PC-9 (cell line): ENCODE data around the gene SMOC2. TPM values are rescaled to one million over a fixed set of nuclear protein-coding genes. Genes with fewer than 3 reads are reported as not detected.

Source experiments
- BruUV-seq: library from RNA; stranded (reverse); fragments of 400-500 nt; replicated peaks from 2 replicates; lab custom pipeline; 2021; lab: Mats Ljungman, UMichigan
- CTCF ChIA-PET: fragments of 300-600 bp; sonication (Branson Sonifier 250); formaldehyde crosslinking; loops from one replicate; lab custom pipeline; 2022; ENCODE audit warnings: antibody characterized with exemption; lab: Charles Lee
- POLR2A ChIA-PET: fragments of 300-600 bp; sonication (Branson Sonifier 250); formaldehyde crosslinking; loops from one replicate; lab custom pipeline; 2022; ENCODE audit warnings: antibody characterized with exemption; ENCODE audit not compliant: unreplicated experiment; lab: Charles Lee
- DNase-seq, 2 experiments: peaks; one replicate each; pipeline versions ENCODE4 v3.0.0 to v3.0.0-alpha.2; 2015 to 2022; ENCODE audit warnings: mixed read lengths in 1 of 2
- H2AFZ ChIP-seq: fragments of 200-600 bp; sonication (generic); 2 replicates; pipeline ENCODE4 v1.8.1; 2017; ENCODE audit warnings: antibody characterized with exemption
- H3F3A ChIP-seq: fragments of 200-600 bp; sonication (generic); 2 replicates; pipeline ENCODE4 v1.8.1; 2017; ENCODE audit warnings: antibody characterized with exemption, mild to moderate bottlenecking, low read depth; ENCODE audit not compliant: insufficient read depth
- H3K27ac ChIP-seq: fragments of 200-600 bp; sonication (generic); 2 replicates; pipeline ENCODE4 v1.6.1; 2016; ENCODE audit warnings: mixed run types
- H3K27me3 ChIP-seq: fragments of 200-600 bp; sonication (generic); 2 replicates; pipeline ENCODE4 v1.6.1; 2016; ENCODE audit warnings: low read depth, mixed run types; ENCODE audit not compliant: insufficient read depth
- H3K36me3 ChIP-seq: fragments of 200-600 bp; sonication (generic); 2 replicates; pipeline ENCODE4 v1.6.1; 2016; ENCODE audit warnings: low read depth, mixed run types
- H3K4me1 ChIP-seq: fragments of 200-600 bp; sonication (generic); replicated peaks from 2 replicates; pipeline ENCODE4 v1.6.1; 2016; ENCODE audit warnings: mixed run types; ENCODE audit not compliant: insufficient read depth
- H3K4me2 ChIP-seq: fragments of 200-600 bp; sonication (generic); 2 replicates; pipeline ENCODE4 v1.6.1; 2017; ENCODE audit warnings: mixed run types
- H3K4me3 ChIP-seq: fragments of 200-600 bp; sonication (generic); 2 replicates; pipeline ENCODE4 v1.6.1; 2016; ENCODE audit warnings: mixed run types
- H3K79me2 ChIP-seq: fragments of 200-600 bp; sonication (generic); 2 replicates; pipeline ENCODE4 v1.6.1; 2017; ENCODE audit warnings: low read depth, mixed run types
- H3K9me2 ChIP-seq: fragments of 200-600 bp; sonication (generic); 2 replicates; pipeline ENCODE4 v1.8.1; 2017; ENCODE audit warnings: mild to moderate bottlenecking; ENCODE audit not compliant: insufficient read depth
- H3K9me3 ChIP-seq: fragments of 200-600 bp; sonication (generic); 2 replicates; pipeline ENCODE4 v1.8.1; 2016; ENCODE audit warnings: low read depth; ENCODE audit not compliant: insufficient read depth
- H4K20me1 ChIP-seq: fragments of 200-600 bp; sonication (generic); 2 replicates; pipeline ENCODE4 v1.8.1; 2017; ENCODE audit not compliant: insufficient read depth
- EZH2 ChIP-seq: fragments of 200-600 bp; sonication (generic); IDR thresholded peaks from 2 replicates; pipeline ENCODE4 v1.8.0; 2017; ENCODE audit warnings: antibody characterized with exemption, low read depth
- intact Hi-C: fragments of 100-400 bp; cut with micrococcal nuclease; formaldehyde crosslinking; loops from one replicate; pipeline ENCODE4 v1.10.0; 2022; ENCODE audit not compliant: unreplicated experiment
- total RNA-seq: library from RNA; stranded (reverse); gene quantifications from 2 replicates; pipeline ENCODE4 v1.2.3, GENCODE V29; 2021
- TF ChIP-seq, protein P1 (sequence below): fragments of 200-600 bp; sonication (generic); conservative IDR thresholded peaks from 2 replicates; pipeline ENCODE4 v1.6.1; 2017; ENCODE audit warnings: mixed run types, antibody characterized with exemption, mild to moderate bottlenecking, moderate library complexity

The SMOC2 gene
- total RNA-seq, 1 experiment from 2014 or later = not detected

DNA sequence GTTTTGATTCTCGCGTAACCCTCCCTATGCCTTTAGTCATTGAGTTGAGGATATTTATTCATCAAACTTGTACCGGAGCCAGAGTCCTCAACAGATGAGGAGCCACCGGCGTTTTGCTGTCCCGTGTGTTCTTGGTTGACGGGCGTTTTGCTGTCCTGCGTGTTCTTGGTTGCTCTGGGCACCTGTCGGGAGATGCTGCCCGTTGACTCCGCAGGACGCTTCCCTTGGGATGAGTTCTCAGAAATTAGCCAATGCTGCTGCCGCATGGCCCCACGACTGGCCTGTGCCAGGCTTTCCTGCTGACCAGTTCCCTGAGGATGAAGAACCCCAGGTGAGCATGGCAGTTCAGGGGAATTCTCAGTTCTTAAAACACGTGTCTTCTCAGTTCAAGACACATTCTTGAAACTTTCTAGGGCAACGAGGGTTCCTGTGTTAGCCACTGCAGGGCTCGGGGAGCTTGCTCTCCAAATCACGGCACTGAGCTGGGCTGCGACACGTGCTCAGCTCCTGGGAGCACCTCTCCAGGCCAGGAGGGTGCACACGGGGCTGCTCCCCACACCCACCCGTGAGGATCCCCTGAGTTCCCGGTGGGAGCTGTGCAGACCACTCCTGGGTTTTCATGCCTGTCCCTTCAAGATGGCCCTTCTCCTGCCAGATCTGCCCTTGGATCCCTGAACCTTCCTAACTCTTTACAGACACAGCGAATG lies 265.6 kb downstream of the SMOC2 start:
- H3F3A ChIP-seq = no peaks in the 10 kb centered on the region
- BruUV-seq = no TSS peak
- POLR2A ChIA-PET = no interaction called here
- H3K9me3 ChIP-seq = no peaks in the 10 kb centered on the region
- H3K4me3 ChIP-seq = no peak overlapping the region
- TF ChIP-seq, protein P1, sequence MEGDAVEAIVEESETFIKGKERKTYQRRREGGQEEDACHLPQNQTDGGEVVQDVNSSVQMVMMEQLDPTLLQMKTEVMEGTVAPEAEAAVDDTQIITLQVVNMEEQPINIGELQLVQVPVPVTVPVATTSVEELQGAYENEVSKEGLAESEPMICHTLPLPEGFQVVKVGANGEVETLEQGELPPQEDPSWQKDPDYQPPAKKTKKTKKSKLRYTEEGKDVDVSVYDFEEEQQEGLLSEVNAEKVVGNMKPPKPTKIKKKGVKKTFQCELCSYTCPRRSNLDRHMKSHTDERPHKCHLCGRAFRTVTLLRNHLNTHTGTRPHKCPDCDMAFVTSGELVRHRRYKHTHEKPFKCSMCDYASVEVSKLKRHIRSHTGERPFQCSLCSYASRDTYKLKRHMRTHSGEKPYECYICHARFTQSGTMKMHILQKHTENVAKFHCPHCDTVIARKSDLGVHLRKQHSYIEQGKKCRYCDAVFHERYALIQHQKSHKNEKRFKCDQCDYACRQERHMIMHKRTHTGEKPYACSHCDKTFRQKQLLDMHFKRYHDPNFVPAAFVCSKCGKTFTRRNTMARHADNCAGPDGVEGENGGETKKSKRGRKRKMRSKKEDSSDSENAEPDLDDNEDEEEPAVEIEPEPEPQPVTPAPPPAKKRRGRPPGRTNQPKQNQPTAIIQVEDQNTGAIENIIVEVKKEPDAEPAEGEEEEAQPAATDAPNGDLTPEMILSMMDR = no peak
- no peak for TF ChIP-seq EZH2
- no peak overlapping the region for H2AFZ ChIP-seq
- H3K27me3 ChIP-seq = no peaks in the 10 kb centered on the region
- no peaks in the 10 kb centered on the region for H3K79me2 ChIP-seq
- no peaks in the 10 kb centered on the region for H3K36me3 ChIP-seq
- CTCF ChIA-PET = no interaction called here
- no peaks in the 10 kb centered on the region for H3K4me1 ChIP-seq
- no peak overlapping the region for H3K4me2 ChIP-seq
- DNase-seq = no peak
- H3K27ac ChIP-seq = no peak overlapping the region
- H3K9me2 ChIP-seq = no peaks in the 10 kb centered on the region
- intact Hi-C loops = no loop called here
- H4K20me1 ChIP-seq = no peaks in the 10 kb centered on the region

GRCh38 chr6:168708526-168708925 lies 267.5 kb downstream of the SMOC2 start:
- no peak for DNase-seq
- no TSS peak for BruUV-seq
- H3K4me1 ChIP-seq = peaks cover 3% of the 10 kb centered on the region
- no peaks in the 10 kb centered on the region for H3K9me2 ChIP-seq
- H3K36me3 ChIP-seq = no peaks in the 10 kb centered on the region
- no peak for TF ChIP-seq EZH2
- TF ChIP-seq, protein P1 = no peak
- H3K4me2 ChIP-seq = no peak overlapping the region
- H3K9me3 ChIP-seq = no peaks in the 10 kb centered on the region
- H3K27me3 ChIP-seq = no peaks in the 10 kb centered on the region
- intact Hi-C loops = no loop called here
- no peak overlapping the region for H3K4me3 ChIP-seq
- H3K27ac ChIP-seq = no peak overlapping the region
- no peaks in the 10 kb centered on the region for H3F3A ChIP-seq
- H4K20me1 ChIP-seq = no peaks in the 10 kb centered on the region
- POLR2A ChIA-PET = no interaction called here
- H2AFZ ChIP-seq = no peak overlapping the region
- CTCF ChIA-PET = no interaction called here
- no peaks in the 10 kb centered on the region for H3K79me2 ChIP-seq

DNA sequence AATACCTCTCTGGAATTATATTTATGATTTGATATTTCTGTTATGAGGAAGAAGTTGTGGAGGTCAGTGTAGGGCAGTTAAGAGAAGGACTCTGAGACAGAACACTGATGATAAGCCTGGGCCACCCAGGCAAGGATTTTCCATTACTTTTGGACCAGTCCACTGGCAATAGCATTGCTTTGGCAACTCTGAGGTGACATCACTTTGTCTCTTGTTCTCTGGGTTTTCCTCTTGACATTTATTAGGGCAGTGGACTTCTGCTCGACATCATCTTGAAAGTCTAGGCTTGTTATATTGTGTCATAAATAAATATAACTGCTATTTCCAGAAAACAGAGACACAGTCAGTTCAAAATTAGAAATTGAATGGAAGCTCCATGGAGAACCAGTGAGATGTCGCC lies 268.0 kb downstream of the SMOC2 start:
- H3K27ac ChIP-seq = no peak overlapping the region
- no peak for TF ChIP-seq EZH2
- TF ChIP-seq, protein P1 = no peak
- H3K9me2 ChIP-seq = no peaks in the 10 kb centered on the region
- DNase-seq = no peak
- peaks cover 7% of the 10 kb centered on the region for H3K4me1 ChIP-seq
- H3K4me2 ChIP-seq = no peak overlapping the region
- no peaks in the 10 kb centered on the region for H3K36me3 ChIP-seq
- no peaks in the 10 kb centered on the region for H4K20me1 ChIP-seq
- no peaks in the 10 kb centered on the region for H3K27me3 ChIP-seq
- BruUV-seq = no TSS peak
- ChIA-PET POLR2A (no interaction called here), CTCF (no interaction called here)
- no peaks in the 10 kb centered on the region for H3K79me2 ChIP-seq
- H3F3A ChIP-seq = no peaks in the 10 kb centered on the region
- H3K4me3 ChIP-seq = no peak overlapping the region
- H3K9me3 ChIP-seq = no peaks in the 10 kb centered on the region
- no peak overlapping the region for H2AFZ ChIP-seq
- intact Hi-C loops = no loop called here
